Transverse colon (tissue), 4 donors: ENCODE results near the gene LCTL.

ENCODE experiments used
- POLR2A ChIP-seq: fragments of 450-650 bp; IDR thresholded peaks from one replicate; pipeline ENCODE4 v1.6.1; 2016; ENCODE audit warnings: antibody characterized with exemption, mild to moderate bottlenecking, moderate library complexity
- POLR2AphosphoS5 ChIP-seq, 3 donors: sonication (generic); formaldehyde crosslinking; IDR thresholded peaks; one replicate each; pipeline ENCODE4 v1.6.1; 2016; ENCODE audit warnings: antibody characterized with exemption in 3 of 3
- TF ChIP-seq, protein P1 (sequence below), 5 experiments: fragments of 200-600 bp in 3 of 5; fragments of 450-650 bp in 2 of 5; sonication (generic) in 3 of 5; IDR thresholded peaks; 1 replicate in 2 of 5; 2 replicates in 3 of 5; pipeline ENCODE4 v1.5.1; 2016 to 2017; ENCODE audit warnings: antibody characterized with exemption in 5 of 5, inconsistent platforms in 3 of 5, mild to moderate bottlenecking in 2 of 5, moderate library complexity in 1 of 5

DNA sequence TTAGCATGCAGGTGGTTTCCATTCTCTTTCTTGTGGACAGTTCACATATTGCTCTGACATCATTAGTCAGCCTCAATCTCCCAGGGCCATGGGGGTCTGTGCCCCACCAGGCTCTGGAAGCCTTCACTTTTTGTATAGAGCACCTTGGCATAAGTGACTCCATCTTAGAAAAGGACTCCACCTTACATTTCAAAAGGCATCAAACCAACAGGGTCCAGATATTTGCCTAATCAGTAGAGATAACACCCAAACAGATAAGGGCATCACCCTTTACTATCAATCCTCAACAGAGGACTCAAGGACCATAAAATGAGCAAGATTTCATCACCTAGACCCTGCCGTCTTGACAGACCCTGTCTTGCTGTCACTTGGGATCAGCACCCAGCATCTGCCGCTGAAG is 35.7 kb upstream of the LCTL start:
- TF ChIP-seq, protein P1, sequence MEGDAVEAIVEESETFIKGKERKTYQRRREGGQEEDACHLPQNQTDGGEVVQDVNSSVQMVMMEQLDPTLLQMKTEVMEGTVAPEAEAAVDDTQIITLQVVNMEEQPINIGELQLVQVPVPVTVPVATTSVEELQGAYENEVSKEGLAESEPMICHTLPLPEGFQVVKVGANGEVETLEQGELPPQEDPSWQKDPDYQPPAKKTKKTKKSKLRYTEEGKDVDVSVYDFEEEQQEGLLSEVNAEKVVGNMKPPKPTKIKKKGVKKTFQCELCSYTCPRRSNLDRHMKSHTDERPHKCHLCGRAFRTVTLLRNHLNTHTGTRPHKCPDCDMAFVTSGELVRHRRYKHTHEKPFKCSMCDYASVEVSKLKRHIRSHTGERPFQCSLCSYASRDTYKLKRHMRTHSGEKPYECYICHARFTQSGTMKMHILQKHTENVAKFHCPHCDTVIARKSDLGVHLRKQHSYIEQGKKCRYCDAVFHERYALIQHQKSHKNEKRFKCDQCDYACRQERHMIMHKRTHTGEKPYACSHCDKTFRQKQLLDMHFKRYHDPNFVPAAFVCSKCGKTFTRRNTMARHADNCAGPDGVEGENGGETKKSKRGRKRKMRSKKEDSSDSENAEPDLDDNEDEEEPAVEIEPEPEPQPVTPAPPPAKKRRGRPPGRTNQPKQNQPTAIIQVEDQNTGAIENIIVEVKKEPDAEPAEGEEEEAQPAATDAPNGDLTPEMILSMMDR (IDR thresholded peaks at IDR 0.05) = no peak
- TF ChIP-seq POLR2A = no peak
- no peak for TF ChIP-seq POLR2AphosphoS5 (IDR thresholded peaks at IDR 0.05)
